Measurements from ENCODE around the gene CYP4F22.
"Not testable (repeated sequence)": the region's sequence is repeated elsewhere in the genome, so short reads cannot be mapped to it uniquely, and the experiment has no call there.

CYP4F22 gene

DNA sequence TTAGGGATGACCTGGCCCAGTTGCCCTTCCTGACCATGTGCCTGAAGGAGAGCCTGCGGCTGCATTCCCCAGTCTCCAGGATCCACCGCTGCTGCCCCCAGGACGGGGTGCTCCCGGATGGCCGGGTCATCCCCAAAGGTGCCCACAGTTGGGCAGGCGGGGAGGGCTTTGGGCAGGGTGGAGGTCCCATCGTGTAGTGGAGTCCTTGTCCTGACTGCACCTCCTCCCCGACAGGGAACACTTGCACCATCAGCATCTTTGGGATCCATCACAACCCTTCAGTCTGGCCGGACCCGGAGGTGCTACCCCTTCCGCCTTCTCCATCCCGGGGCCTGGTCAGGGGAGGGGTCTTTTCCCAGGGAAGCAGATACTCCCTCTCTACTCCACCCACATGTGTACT is 75.0 kb downstream of the CYP4F22 start:
- DNase-seq: no peak

DNA sequence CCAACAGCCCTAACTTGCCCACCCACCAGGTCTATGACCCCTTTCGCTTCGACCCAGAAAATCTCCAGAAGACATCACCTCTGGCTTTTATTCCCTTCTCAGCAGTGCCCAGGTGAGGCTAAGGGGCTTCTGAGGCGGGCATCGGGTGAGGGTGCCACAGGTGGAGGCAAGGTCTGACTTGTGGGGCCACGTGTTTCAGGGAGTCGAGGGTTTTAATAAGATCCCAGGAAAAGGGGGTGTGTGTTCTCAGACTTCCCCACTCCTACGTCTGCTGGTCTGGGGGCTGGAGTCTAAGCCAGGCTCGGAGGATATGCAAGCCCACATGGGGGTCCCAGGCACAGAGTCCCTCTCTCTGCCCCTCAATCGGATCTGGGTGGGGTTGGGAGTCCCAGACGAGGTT is 75.8 kb downstream of the CYP4F22 start:
- no peak for DNase-seq

DNA sequence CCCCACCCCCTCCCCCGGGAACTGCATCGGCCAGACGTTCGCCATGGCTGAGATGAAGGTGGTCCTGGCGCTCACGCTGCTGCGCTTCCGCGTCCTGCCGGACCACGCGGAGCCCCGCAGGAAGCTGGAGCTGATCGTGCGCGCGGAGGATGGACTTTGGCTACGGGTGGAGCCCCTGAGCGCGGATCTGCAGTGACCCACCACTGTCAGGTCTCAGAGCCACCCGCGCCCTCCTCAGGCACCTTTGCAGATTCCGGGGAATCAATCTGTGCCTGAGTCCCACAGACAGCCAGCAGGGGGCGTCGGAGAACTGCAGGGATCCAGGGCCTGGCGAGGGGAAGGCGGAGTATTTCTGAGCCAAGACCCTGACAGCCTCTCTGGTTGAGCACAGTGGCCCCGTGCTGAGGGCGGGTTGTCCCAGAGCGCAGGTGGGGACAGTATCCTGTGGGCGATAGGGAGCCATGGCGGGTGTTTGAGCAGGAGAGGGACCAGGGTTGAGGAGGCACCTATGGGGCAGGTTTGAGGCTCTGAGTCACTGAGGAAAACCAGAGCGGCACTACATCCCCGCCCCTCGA is 76.3 kb downstream of the CYP4F22 start:
- DNase-seq: peak; percentile 54 to 55

DNA sequence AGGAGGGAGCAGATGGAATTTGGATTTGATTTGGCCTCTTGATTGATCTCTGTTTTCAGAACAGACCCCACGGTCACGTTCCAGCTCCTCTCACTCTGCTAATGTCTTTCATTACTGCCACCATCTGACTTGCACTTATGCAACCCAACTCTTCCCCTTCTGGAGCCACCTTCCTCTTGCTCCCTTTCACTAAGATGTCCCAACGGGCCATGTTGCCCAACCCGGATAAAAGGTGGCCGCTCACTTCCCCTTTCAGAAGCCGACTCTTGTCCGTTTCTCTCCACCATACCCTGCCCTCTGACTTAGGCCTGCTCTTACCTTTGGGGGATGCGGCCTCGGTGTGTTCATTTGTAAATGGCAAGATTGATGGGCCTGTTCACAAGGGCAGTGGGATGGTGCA is 79.3 kb downstream of the CYP4F22 start:
- DNase-seq: peak; percentile 86 to 87

DNA sequence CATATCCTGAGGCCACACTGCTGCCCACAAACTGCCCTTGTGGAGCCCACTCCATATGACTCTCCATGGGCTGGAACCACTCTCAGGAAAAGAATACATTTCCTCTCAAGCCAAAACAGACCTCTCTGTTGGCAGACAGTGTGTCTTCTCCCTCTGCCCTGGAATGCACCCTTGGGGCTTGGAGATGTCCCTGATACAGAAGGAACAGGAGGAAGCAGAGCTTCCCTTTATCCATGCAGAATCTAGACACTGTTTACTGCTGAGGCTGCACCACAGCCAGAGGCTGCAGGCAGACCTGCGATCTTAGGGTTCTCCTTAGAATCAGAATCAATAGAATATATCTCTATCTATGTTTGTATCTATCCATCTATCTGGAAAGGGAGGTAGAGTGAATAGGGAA is 79.9 kb downstream of the CYP4F22 start:
- no peak for DNase-seq

DNA sequence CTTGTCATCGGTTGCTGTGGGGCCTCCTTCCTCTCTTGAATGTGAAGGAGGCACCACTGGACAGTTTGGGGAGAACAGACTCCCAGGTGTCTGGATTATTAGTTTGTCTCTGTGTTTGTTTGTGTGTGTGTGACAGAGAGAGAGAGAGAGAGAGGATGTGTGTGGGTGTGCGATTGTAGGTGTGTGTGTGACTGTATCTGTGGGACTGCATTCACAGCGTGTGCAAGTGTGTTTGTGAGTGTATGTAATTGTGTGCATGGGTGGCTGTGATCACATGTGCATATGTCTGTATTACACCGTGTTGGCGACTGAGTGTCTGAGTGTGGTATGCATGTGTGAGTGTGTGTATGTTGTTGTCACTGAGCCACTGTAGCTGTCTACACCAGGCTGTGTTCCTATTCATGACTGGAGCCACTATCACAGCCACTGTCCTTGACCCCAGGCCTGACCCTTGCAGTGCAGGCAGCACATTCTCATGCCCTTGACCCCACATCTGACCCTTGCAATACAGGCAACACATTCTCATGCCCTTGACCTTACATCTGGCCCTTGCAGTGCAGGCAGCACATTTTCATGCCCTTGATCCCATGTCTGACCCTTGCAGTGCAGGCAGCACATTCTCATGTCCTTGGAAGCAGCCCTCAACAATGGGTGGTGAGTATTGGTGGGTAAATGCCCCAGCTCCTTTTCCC is 81.6 kb downstream of the CYP4F22 start:
- no peak for DNase-seq

DNA sequence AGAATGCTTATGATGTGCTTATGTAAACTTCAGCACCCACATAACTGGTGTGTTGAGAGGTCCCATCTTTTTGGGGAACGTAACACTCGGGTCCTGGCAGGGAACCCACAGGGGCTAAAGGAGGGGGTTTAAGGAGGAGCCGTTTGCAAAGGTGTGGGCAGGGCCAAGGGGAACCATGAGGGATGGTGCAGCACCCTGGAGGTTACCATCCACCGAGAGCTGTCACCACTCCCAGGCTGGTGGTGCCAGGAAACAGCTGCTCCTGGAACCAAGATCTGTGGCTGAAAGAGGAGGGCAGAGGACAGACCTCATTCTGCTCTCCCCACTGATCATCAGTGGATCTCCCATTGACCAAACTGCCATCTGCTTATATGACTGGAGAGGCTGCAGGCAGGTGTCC is 83.5 kb downstream of the CYP4F22 start:
- no peak for DNase-seq

DNA sequence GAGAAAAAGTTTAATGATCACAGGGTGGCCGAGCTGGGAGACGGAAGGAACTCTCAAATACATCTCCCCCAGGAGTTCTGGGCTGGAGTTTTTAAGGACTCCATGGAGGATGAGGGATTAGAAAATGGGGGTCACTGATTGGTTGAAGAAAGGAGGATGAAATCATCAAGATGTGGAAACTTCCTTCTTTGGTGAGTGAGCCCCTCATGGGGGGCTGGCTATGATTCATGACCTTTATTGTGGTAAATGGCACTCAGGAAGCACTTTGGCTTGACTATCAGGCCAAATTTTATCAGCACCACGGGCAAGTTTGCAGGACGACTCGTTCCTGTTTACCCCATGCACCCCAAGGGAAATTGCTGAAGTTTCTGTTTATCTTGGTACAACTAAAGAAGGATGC is 84.2 kb downstream of the CYP4F22 start:
- DNase-seq: not testable (repeated sequence)

DNA sequence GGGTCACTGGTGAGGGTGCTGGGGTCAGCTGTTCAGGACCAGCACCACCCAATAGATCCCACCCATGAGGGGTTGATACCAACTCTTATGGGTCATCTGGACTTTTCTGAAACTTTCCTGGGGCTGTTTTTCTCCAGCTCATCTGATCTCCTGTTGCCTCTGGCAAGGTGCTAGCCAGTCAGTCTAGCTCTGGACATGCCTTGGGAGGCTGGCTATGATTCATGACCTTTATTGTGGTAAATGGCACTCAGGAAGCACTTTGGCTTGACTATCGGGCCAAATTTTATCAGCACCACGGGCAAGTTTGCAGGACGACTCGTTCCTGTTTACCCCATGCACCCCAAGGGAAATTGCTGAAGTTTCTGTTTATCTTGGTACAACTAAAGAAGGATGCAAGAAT is 85.4 kb downstream of the CYP4F22 start:
- not testable (repeated sequence) for DNase-seq

DNA sequence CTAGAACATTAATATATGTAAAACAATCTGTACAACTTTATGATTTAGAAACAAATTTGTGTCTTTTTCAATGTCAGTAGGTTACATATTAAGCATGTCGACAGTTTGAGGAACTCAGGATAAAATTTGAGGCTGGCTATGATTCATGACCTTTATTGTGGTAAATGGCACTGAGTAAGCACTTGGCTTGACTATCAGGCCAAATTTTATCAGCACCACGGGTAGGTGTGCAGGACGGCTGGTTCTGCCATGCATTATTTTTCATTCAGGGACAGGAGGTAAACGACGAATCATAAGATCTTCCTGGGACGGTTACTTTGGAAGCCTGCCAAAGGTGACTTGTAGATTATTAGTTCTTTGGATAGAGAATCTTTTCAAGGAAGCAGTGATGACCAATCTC is 86.7 kb downstream of the CYP4F22 start:
- peak; percentile 20 to 24 for DNase-seq

Data from AML-193 (cell line).